HepG2 (cell line): ENCODE data around the gene DNMT3L. TPM values are rescaled to one million over a fixed set of nuclear protein-coding genes. Genes with fewer than 3 reads are reported as not detected.

ENCODE experiments used
- ATAC-seq: fragments of 200-7000 bp; cut with Tn5 transposase; 3 replicates; pipeline ENCODE4 v1.9.1; 2020; ENCODE audit warnings: mild to moderate bottlenecking, moderate library complexity
- BruUV-seq: library from RNA; stranded (reverse); fragments of 400-500 nt; replicated peaks from 2 replicates; lab custom pipeline; 2021; lab: Mats Ljungman, UMichigan
- CTCF ChIA-PET: fragments of 300-600 bp; formaldehyde crosslinking; extraction: SDS; loops from one replicate; lab custom pipeline; 2021; ENCODE audit warnings: low total read pairs, inconsistent platforms, low intra/inter-chr PET ratio; lab: Yijun Ruan, JAX
- POLR2A ChIA-PET: fragments of 350-600 bp; sonication (Branson Sonifier 250); formaldehyde crosslinking; loops from one replicate; lab custom pipeline; 2020; ENCODE audit warnings: antibody characterized with exemption, inconsistent platforms; lab: Yijun Ruan, JAX
- DNase-seq: peaks from one replicate; pipeline ENCODE4 v3.0.0-alpha.2; 2015; ENCODE audit warnings: low spot score
- FAIRE-seq: peaks from 3 replicates; lab custom pipeline; 2011; peaks lifted over from hg19 to GRCh38; lab: Jason Lieb, UNC
- H2AFZ ChIP-seq: one replicate; pipeline ENCODE4 v1.6.1; 2011; ENCODE audit warnings: low read length, inconsistent platforms
- H3K27ac ChIP-seq: fragments of 300-600 bp; 3 replicates; pipeline ENCODE4 v1.8.0; 2011; ENCODE audit warnings: mixed run types, mild to moderate bottlenecking, mixed read lengths, low read length, inconsistent platforms; ENCODE audit not compliant: insufficient read depth; ENCODE audit errors: extremely low read length
- H3K27me3 ChIP-seq, 2 experiments: fragments of 200-600 bp in 1 of 2; 2 replicates in 1 of 2; 3 replicates in 1 of 2; pipeline versions ENCODE4 v1.6.0 to v1.8.0; 2011; ENCODE audit warnings: low read length in 2 of 2, mild to moderate bottlenecking in 2 of 2, moderate library complexity in 2 of 2, inconsistent platforms in 1 of 2; ENCODE audit not compliant: insufficient read depth in 2 of 2, control insufficient read depth in 1 of 2
- H3K36me3 ChIP-seq, 2 experiments: fragments of 200-600 bp in 1 of 2; replicated peaks in 1 of 2; 2 replicates in 1 of 2; 3 replicates in 1 of 2; pipeline versions ENCODE4 v1.5.1 to v1.8.0; 2011; ENCODE audit warnings: low read length in 2 of 2, inconsistent platforms in 1 of 2; ENCODE audit not compliant: insufficient read depth in 2 of 2, control insufficient read depth in 1 of 2
- H3K4me1 ChIP-seq: 2 replicates; pipeline ENCODE4 v1.5.1; 2012; ENCODE audit warnings: low read length, inconsistent platforms; ENCODE audit not compliant: insufficient read depth
- H3K4me2 ChIP-seq: 2 replicates; pipeline ENCODE4 v1.6.0; 2011; ENCODE audit warnings: low read depth, low read length, inconsistent platforms
- H3K4me3 ChIP-seq, 3 experiments: fragments of 200-600 bp in 1 of 3; sonication (generic), shearing (Covaris generic) in 1 of 3; replicated peaks in 1 of 3; 2 replicates each; pipeline ENCODE4 v1.5.1; 2011 to 2016; ENCODE audit warnings: low read length in 3 of 3, inconsistent platforms in 2 of 3, low read depth in 2 of 3, mild to moderate bottlenecking in 2 of 3, control low read depth in 1 of 3, mixed read lengths in 1 of 3; ENCODE audit not compliant: insufficient read depth in 1 of 3
- H3K79me2 ChIP-seq: one replicate; pipeline ENCODE4 v1.6.1; 2011; ENCODE audit warnings: low read length, inconsistent platforms; ENCODE audit not compliant: insufficient read depth
- H3K9ac ChIP-seq: 2 replicates; pipeline ENCODE4 v1.6.0; 2011; ENCODE audit warnings: mild to moderate bottlenecking, low read depth, low read length, inconsistent platforms; ENCODE audit not compliant: insufficient read depth
- H3K9me3 ChIP-seq: 2 replicates; pipeline ENCODE4 v1.5.1; 2012; ENCODE audit warnings: mild to moderate bottlenecking, low read length
- H4K20me1 ChIP-seq: 2 replicates; pipeline ENCODE4 v1.6.0; 2011; ENCODE audit warnings: inconsistent platforms, mild to moderate bottlenecking, low read length, moderate library complexity; ENCODE audit not compliant: insufficient read depth
- EHMT2 ChIP-seq: fragments of 200-600 bp; sonication (generic); IDR thresholded peaks from 2 replicates; pipeline ENCODE4 v1.7.0; 2017; ENCODE audit warnings: antibody characterized with exemption, low read depth, low read length, borderline replicate concordance
- NR0B2 ChIP-seq: sonication (generic); formaldehyde crosslinking; IDR thresholded peaks from 2 replicates; pipeline ENCODE4 v1.4.0; 2020; ENCODE audit warnings: mild to moderate bottlenecking, missing genetic modification reagents
- PATZ1 ChIP-seq: sonication (generic); formaldehyde crosslinking; IDR thresholded peaks from 2 replicates; pipeline ENCODE4 v1.4.0; 2020; ENCODE audit warnings: missing genetic modification reagents
- RAD21 ChIP-seq: fragments of 450-650 bp; formaldehyde crosslinking; IDR thresholded peaks from 2 replicates; pipeline ENCODE4 v1.5.0; 2020; ENCODE audit warnings: mild to moderate bottlenecking
- RFXAP ChIP-seq: sonication (generic); formaldehyde crosslinking; IDR thresholded peaks from 2 replicates; pipeline ENCODE4 v1.4.0; 2020; ENCODE audit warnings: missing genetic modification reagents, borderline replicate concordance
- SRY ChIP-seq: sonication (generic); formaldehyde crosslinking; IDR thresholded peaks from 2 replicates; pipeline ENCODE4 v1.8.0; 2022; ENCODE audit warnings: mild to moderate bottlenecking, missing genetic modification reagents
- TAF1 ChIP-seq: sonication (generic); formaldehyde crosslinking; IDR thresholded peaks from 2 replicates; pipeline ENCODE4 v1.4.0; 2020; ENCODE audit warnings: missing genetic modification reagents
- THAP7 ChIP-seq: sonication (generic); formaldehyde crosslinking; IDR thresholded peaks from 2 replicates; pipeline ENCODE4 v1.8.1; 2023; ENCODE audit warnings: mild to moderate bottlenecking, missing genetic modification reagents
- ZNF746 ChIP-seq: sonication (generic); formaldehyde crosslinking; IDR thresholded peaks from 2 replicates; pipeline ENCODE4 v1.8.0; 2022; ENCODE audit warnings: mild to moderate bottlenecking, missing genetic modification reagents
- ZNF747 ChIP-seq: sonication (generic); formaldehyde crosslinking; IDR thresholded peaks from 2 replicates; pipeline ENCODE4 v1.8.1; 2023; ENCODE audit warnings: missing genetic modification reagents, mild to moderate bottlenecking, borderline replicate concordance
- WGBS: methylation state at CpG from one replicate; pipeline ENCODE4 v1.1.6; 2017; ENCODE audit warnings: low lambda C conversion rate; 5-methylcytosine and 5-hydroxymethylcytosine counted together
- in situ Hi-C: cut with HindIII; loops from 2 replicates; pipeline ENCODE4 v1.10.0; 2017; ENCODE audit warnings: low pct_unique_long_range_greater_than_20kb; ENCODE audit not compliant: extremely low pct_ligation_motif_present
- intact Hi-C: fragments of 100-400 bp; cut with micrococcal nuclease; formaldehyde crosslinking; loops from one replicate; pipeline ENCODE4 v1.10.0; 2022; ENCODE audit not compliant: unreplicated experiment
- polyA plus RNA-seq, 8 experiments: library from polyadenylated mRNA; depleted of rRNA in 3 of 8; stranded (reverse) in 7 of 8; unstranded in 1 of 8; fragments of >200 nt; fragmentation: Illumina TruSeq in 4 of 8; extraction: Trizol in 4 of 8; gene quantifications; 2 replicates each; pipeline versions ENCODE4 v1.2.1 to v1.2.3, GENCODE V29; 2011 to 2016; ENCODE audit warnings: low read depth in 4 of 8, missing spikeins in 1 of 8, mixed read lengths in 1 of 8; ENCODE audit not compliant: insufficient read depth in 1 of 8
- total RNA-seq, 5 experiments: library from RNA; depleted of rRNA; stranded (reverse); fragments of >200 nt; fragmentation: Illumina TruSeq; extraction: Trizol; gene quantifications; 2 replicates each; pipeline ENCODE4 v1.2.3, GENCODE V29; 2016; ENCODE audit warnings: low read depth in 1 of 5

The DNMT3L gene
- total and polyA plus RNA-seq, 2 of the 13 experiments (the other 11 are each of a cell fraction or from before 2014, with no cell fraction given) = 0.75 to 1.7 TPM

- Histone ChIP-seq H3K27ac (no peak overlapping the region), H3K79me2 (no peaks in the 10 kb centered on the region), H3K9me3 (no peaks in the 10 kb centered on the region), H3K36me3 (no peaks in the 10 kb centered on the region), H3K4me3 (no peak overlapping the region), H3K27me3 (peaks cover 6 to 63% of the 10 kb centered on the region in 2 experiments), H2AFZ (no peak overlapping the region), H3K4me2 (no peak overlapping the region), H4K20me1 (no peaks in the 10 kb centered on the region), H3K4me1 (no peaks in the 10 kb centered on the region), H3K9ac (no peak overlapping the region)
- ATAC-seq = no peak
- no peak for DNase-seq
- no peak for FAIRE-seq
- TF ChIP-seq ZNF747 (CRISPR knock-in tag) (no peak), EHMT2 (no peak)
- WGBS = 39% methylated on average over 8 of the region's 31 CpGs
- in situ Hi-C loops (no loop called here), intact Hi-C loops (no loop called here)
- POLR2A ChIA-PET = no interaction called here
- CTCF ChIA-PET = no interaction called here
- BruUV-seq = no TSS peak
Observed at GRCh38 chr21:44286716-44287632, 25.3 kb upstream of the DNMT3L start.

GRCh38 chr21:44286086-44286715, 24.5 kb upstream of the DNMT3L start:
- H3K79me2 ChIP-seq = no peaks in the 10 kb centered on the region
- in situ Hi-C loops (no loop called here), intact Hi-C loops (no loop called here)
- no peaks in the 10 kb centered on the region for H3K9me3 ChIP-seq
- POLR2A ChIA-PET = no interaction called here
- no peak overlapping the region for H2AFZ ChIP-seq
- peaks cover 8 to 63% of the 10 kb centered on the region in 2 experiments for H3K27me3 ChIP-seq
- no peak overlapping the region for H3K9ac ChIP-seq
- H3K4me2 ChIP-seq = no peak overlapping the region
- H3K36me3 ChIP-seq = no peaks in the 10 kb centered on the region
- DNase-seq (no peak), FAIRE-seq (no peak), ATAC-seq (no peak)
- no TSS peak for BruUV-seq
- 32% methylated on average over 14 of the region's 21 CpGs for WGBS
- H3K27ac ChIP-seq = no peak overlapping the region
- CTCF ChIA-PET = no interaction called here
- no peaks in the 10 kb centered on the region for H3K4me1 ChIP-seq
- H4K20me1 ChIP-seq = no peaks in the 10 kb centered on the region
- TF ChIP-seq RAD21 (CRISPR knock-in tag) (no peak), SRY (CRISPR knock-in tag) (no peak), NR0B2 (CRISPR knock-in tag) (no peak), THAP7 (CRISPR knock-in tag) (no peak), TAF1 (CRISPR knock-in tag) (no peak), PATZ1 (CRISPR knock-in tag) (no peak), RFXAP (no peak), ZNF746 (no peak)
- TF ChIP-seq, all 625 proteins: peak for 0
- no peak overlapping the region for H3K4me3 ChIP-seq
